Gastroesophageal sphincter (tissue), 4 donors: ENCODE measurements around the gene SLC6A2. TPM values are rescaled to one million over a fixed set of nuclear protein-coding genes. Genes with fewer than 3 reads are reported as not detected.

ENCODE experiments used
- ATAC-seq: fragments of 150-250 bp; one replicate; pipeline ENCODE4 v1.9.1; 2016; ENCODE audit warnings: mild to moderate bottlenecking, moderate library complexity
- H3K27ac ChIP-seq, 4 donors: fragments of 200-600 bp; sonication (generic) in 3 of 4; 1 replicate in 3 of 4; 2 replicates in 1 of 4; pipeline ENCODE4 v1.5.1; 2016 to 2019
- H3K27me3 ChIP-seq: fragments of 200-600 bp; sonication (generic); one replicate; pipeline ENCODE4 v1.5.1; 2019
- H3K36me3 ChIP-seq, 2 donors: fragments of 200-600 bp; sonication (generic); one replicate each; pipeline ENCODE4 v1.5.1; 2019; ENCODE audit warnings: control low read depth in 1 of 2
- H3K4me1 ChIP-seq, 3 donors: fragments of 200-600 bp; sonication (generic); 1 replicate in 2 of 3; 2 replicates in 1 of 3; pipeline ENCODE4 v1.5.1; 2016 to 2019; ENCODE audit warnings: control low read depth in 2 of 3
- H3K4me3 ChIP-seq, 2 donors: fragments of 200-600 bp; sonication (generic); one replicate each; pipeline ENCODE4 v1.5.1; 2019; ENCODE audit warnings: mild to moderate bottlenecking in 1 of 2, moderate library complexity in 1 of 2
- H3K9me3 ChIP-seq, 3 donors: fragments of 200-600 bp; sonication (generic); one replicate each; pipeline ENCODE4 v1.5.1; 2017 to 2019; ENCODE audit warnings: control low read depth in 2 of 3
- CTCF ChIP-seq, 4 experiments: fragments of 200-600 bp in 2 of 4; fragments of 450-650 bp in 2 of 4; sonication (generic) in 1 of 4; IDR thresholded peaks; one replicate each; pipeline ENCODE4 v1.5.1; 2017 to 2019; ENCODE audit warnings: antibody characterized with exemption in 4 of 4, mild to moderate bottlenecking in 2 of 4, moderate library complexity in 2 of 4
- EP300 ChIP-seq: sonication (generic); formaldehyde crosslinking; IDR thresholded peaks from one replicate; pipeline ENCODE4 v1.6.1; 2017; ENCODE audit warnings: antibody characterized with exemption, mild to moderate bottlenecking
- POLR2A ChIP-seq, 2 donors: fragments of 450-650 bp; IDR thresholded peaks; one replicate each; pipeline ENCODE4 v1.6.1; 2017; ENCODE audit warnings: antibody characterized with exemption in 2 of 2, mild to moderate bottlenecking in 2 of 2, moderate library complexity in 1 of 2
- POLR2AphosphoS5 ChIP-seq: sonication (generic); formaldehyde crosslinking; IDR thresholded peaks from one replicate; pipeline ENCODE4 v1.6.1; 2017; ENCODE audit warnings: antibody characterized with exemption
- WGBS, 2 donors: methylation state at CpG; one replicate each; pipeline ENCODE4 v1.1.5; 2018; ENCODE audit warnings: low coverage in 1 of 2; 5-methylcytosine and 5-hydroxymethylcytosine counted together
- total RNA-seq, 4 donors: library from RNA; depleted of rRNA; stranded (reverse); fragments of >200 nt; gene quantifications; one replicate each; pipeline ENCODE4 v1.1.0, GENCODE V29; 2016

Gene SLC6A2
- total RNA-seq, 4 donors from 2014 or later, result 0.16 to 3.1 (median 1.3) TPM

GRCh38 chr16:55640701-55641327 is 15.0 kb upstream of the SLC6A2 start:
- 72 to 79% methylated on average over 7 of the region's 9 CpGs for WGBS, 2 donors
- TF ChIP-seq EP300 (no peak), POLR2AphosphoS5 (no peak), POLR2A (IDR thresholded peaks at IDR 0.05) (no peak), CTCF (IDR thresholded peaks at IDR 0.05) (no peak)
- ATAC-seq, result no peak
- Histone ChIP-seq H3K36me3 (no peaks in the 10 kb centered on the region), H3K27ac (no peak overlapping the region), H3K4me3 (no peak overlapping the region), H3K4me1 (peaks cover 0 to 10% (median 6%) of the 10 kb centered on the region in 3 donors), H3K27me3 (no peaks in the 10 kb centered on the region), H3K9me3 (no peaks in the 10 kb centered on the region)

- TF ChIP-seq EP300, result no peak
- TF ChIP-seq POLR2AphosphoS5, result no peak
- no peak for TF ChIP-seq CTCF (IDR thresholded peaks at IDR 0.05)
- no peak for TF ChIP-seq POLR2A (IDR thresholded peaks at IDR 0.05)
- Histone ChIP-seq H3K36me3 (no peaks in the 10 kb centered on the region), H3K27me3 (no peaks in the 10 kb centered on the region), H3K27ac (no peak overlapping the region), H3K9me3 (no peaks in the 10 kb centered on the region), H3K4me3 (no peak overlapping the region), H3K4me1 (peaks cover 0 to 10% (median 6%) of the 10 kb centered on the region in 3 donors)
- no peak for ATAC-seq
- 30 to 33% methylated on average over 5 to 7 of the region's 7 CpGs for WGBS, 2 donors
These were observed 14.2 kb upstream of the SLC6A2 start for GRCh38 chr16:55641430-55642056.

- Histone ChIP-seq H3K27ac (no peak overlapping the region), H3K4me3 (no peak overlapping the region), H3K9me3 (no peaks in the 10 kb centered on the region), H3K36me3 (no peaks in the 10 kb centered on the region), H3K4me1 (peaks cover 0 to 10% (median 6%) of the 10 kb centered on the region in 3 donors), H3K27me3 (no peaks in the 10 kb centered on the region)
- TF ChIP-seq CTCF (IDR thresholded peaks at IDR 0.05) (no peak), POLR2A (IDR thresholded peaks at IDR 0.05) (no peak), POLR2AphosphoS5 (no peak), EP300 (no peak)
- 85 to 88% methylated on average over 3 of the region's 3 CpGs for WGBS, 2 donors
- no peak for ATAC-seq
These were observed 13.2 kb upstream of the SLC6A2 start for GRCh38 chr16:55642611-55643010.

GRCh38 chr16:55643161-55643970 is 12.4 kb upstream of the SLC6A2 start:
- Histone ChIP-seq H3K27ac (no peak overlapping the region), H3K36me3 (no peaks in the 10 kb centered on the region), H3K4me1 (peaks cover 0 to 10% (median 6%) of the 10 kb centered on the region in 3 donors), H3K4me3 (no peak overlapping the region), H3K27me3 (no peaks in the 10 kb centered on the region), H3K9me3 (no peaks in the 10 kb centered on the region)
- TF ChIP-seq POLR2AphosphoS5 (no peak), CTCF (IDR thresholded peaks at IDR 0.05) (no peak), POLR2A (IDR thresholded peaks at IDR 0.05) (no peak), EP300 (no peak)
- ATAC-seq, result no peak
- 81% methylated on average over 4 of the region's 11 CpGs; no CpG with 5 or more reads in 1 of the 2 donors for WGBS, 2 donors
